A673 (cell line): ENCODE measurements around the gene ANO1. TPM values are rescaled to one million over a fixed set of nuclear protein-coding genes. Genes with fewer than 3 reads are reported as not detected.

Experiments used
- Bru-seq: library from RNA; stranded (reverse); fragments of 400-500 nt; gene quantifications from one replicate; lab custom pipeline; 2021; lab: Mats Ljungman, UMichigan
- BruChase-seq, 2 experiments: library from RNA; stranded (reverse); fragments of 400-500 nt; gene quantifications; one replicate each; lab custom pipeline; 2021; lab: Mats Ljungman, UMichigan
- BruUV-seq: library from RNA; stranded (reverse); fragments of 400-500 nt; replicated peaks from 2 replicates; lab custom pipeline; 2021; lab: Mats Ljungman, UMichigan
- CTCF ChIA-PET: fragments of 300-600 bp; sonication (Branson Sonifier 250); formaldehyde crosslinking; loops from one replicate; lab custom pipeline; 2022; ENCODE audit warnings: antibody characterized with exemption; lab: Charles Lee
- POLR2A ChIA-PET: fragments of 300-600 bp; sonication (Branson Sonifier 250); formaldehyde crosslinking; loops from one replicate; lab custom pipeline; 2022; ENCODE audit warnings: antibody characterized with exemption; ENCODE audit not compliant: low non-redundant PET; lab: Charles Lee
- DNase-seq: peaks from one replicate; pipeline ENCODE4 v3.0.0-alpha.2; 2015; ENCODE audit warnings: low spot score
- H3K27ac ChIP-seq: fragments of 200-600 bp; sonication (generic); 2 replicates; pipeline ENCODE4 v1.5.1; 2016; ENCODE audit warnings: mixed run types, low read depth, mild to moderate bottlenecking, mixed read lengths, antibody characterized with exemption, low read length; ENCODE audit not compliant: poor library complexity, severe bottlenecking
- H3K27me3 ChIP-seq: fragments of 200-600 bp; sonication (generic); replicated peaks from 2 replicates; pipeline ENCODE4 v1.6.1; 2017; ENCODE audit warnings: mixed run types, low read depth, mild to moderate bottlenecking, mixed read lengths, antibody characterized with exemption, low read length; ENCODE audit not compliant: insufficient read depth, poor library complexity
- H3K36me3 ChIP-seq: fragments of 200-600 bp; sonication (generic); 2 replicates; pipeline ENCODE4 v1.6.1; 2016; ENCODE audit warnings: mixed run types, mild to moderate bottlenecking, mixed read lengths, antibody characterized with exemption, low read length; ENCODE audit not compliant: insufficient read depth, poor library complexity, severe bottlenecking
- H3K4me1 ChIP-seq: fragments of 200-600 bp; sonication (generic); 2 replicates; pipeline ENCODE4 v1.6.1; 2017; ENCODE audit warnings: mixed run types, mild to moderate bottlenecking, mixed read lengths, antibody characterized with exemption, low read length; ENCODE audit not compliant: insufficient read depth, poor library complexity, severe bottlenecking
- H3K4me3 ChIP-seq: fragments of 200-600 bp; sonication (generic); 2 replicates; pipeline ENCODE4 v1.5.1; 2016; ENCODE audit warnings: low read depth, mixed run types, mild to moderate bottlenecking, mixed read lengths, low read length; ENCODE audit not compliant: poor library complexity, severe bottlenecking
- H3K9me3 ChIP-seq: fragments of 200-600 bp; sonication (generic); 2 replicates; pipeline ENCODE4 v1.6.1; 2016; ENCODE audit warnings: mixed run types, low read depth, mild to moderate bottlenecking, mixed read lengths, antibody characterized with exemption, low read length; ENCODE audit not compliant: poor library complexity, severe bottlenecking
- EZH2 ChIP-seq: fragments of 200-600 bp; sonication (generic); IDR thresholded peaks from 2 replicates; pipeline ENCODE4 v1.6.1; 2017; ENCODE audit warnings: borderline replicate concordance, low read depth, mild to moderate bottlenecking, mixed read lengths, antibody characterized with exemption, low read length; ENCODE audit not compliant: poor library complexity, severe bottlenecking
- intact Hi-C: fragments of 100-400 bp; cut with micrococcal nuclease; formaldehyde crosslinking; loops from one replicate; pipeline ENCODE4 v1.10.0; 2022; ENCODE audit not compliant: unreplicated experiment
- long read RNA-seq: library from polyadenylated mRNA; stranded (forward); transcript quantifications from one replicate; pipeline ENCODE4 v2.0.0, GENCODE V29; 2022
- total RNA-seq: library from RNA; stranded (reverse); gene quantifications from 2 replicates; pipeline ENCODE4 v1.2.3, GENCODE V29; 2021
- TF ChIP-seq, protein P1 (sequence below): fragments of 300-800, 200-600 bp; sonication (generic); conservative IDR thresholded peaks from 2 replicates; pipeline ENCODE4 v1.5.1; 2017; ENCODE audit warnings: low read depth, mild to moderate bottlenecking, antibody characterized with exemption, low read length, moderate library complexity, mixed read lengths

ANO1 gene
- total RNA-seq = 0.59 and 0.90 TPM in 2 replicates
- Bru-seq, nascent RNA = percentile 5 among the genes with signal in this experiment
- BruChase-seq, experiment 1, labeled RNA remaining after a 2-hour chase = percentile 3 among the genes with signal in this experiment
- BruChase-seq, experiment 2, labeled RNA remaining after a 6-hour chase = percentile 7 among the genes with signal in this experiment
- long read RNA-seq = 0 reads

DNA sequence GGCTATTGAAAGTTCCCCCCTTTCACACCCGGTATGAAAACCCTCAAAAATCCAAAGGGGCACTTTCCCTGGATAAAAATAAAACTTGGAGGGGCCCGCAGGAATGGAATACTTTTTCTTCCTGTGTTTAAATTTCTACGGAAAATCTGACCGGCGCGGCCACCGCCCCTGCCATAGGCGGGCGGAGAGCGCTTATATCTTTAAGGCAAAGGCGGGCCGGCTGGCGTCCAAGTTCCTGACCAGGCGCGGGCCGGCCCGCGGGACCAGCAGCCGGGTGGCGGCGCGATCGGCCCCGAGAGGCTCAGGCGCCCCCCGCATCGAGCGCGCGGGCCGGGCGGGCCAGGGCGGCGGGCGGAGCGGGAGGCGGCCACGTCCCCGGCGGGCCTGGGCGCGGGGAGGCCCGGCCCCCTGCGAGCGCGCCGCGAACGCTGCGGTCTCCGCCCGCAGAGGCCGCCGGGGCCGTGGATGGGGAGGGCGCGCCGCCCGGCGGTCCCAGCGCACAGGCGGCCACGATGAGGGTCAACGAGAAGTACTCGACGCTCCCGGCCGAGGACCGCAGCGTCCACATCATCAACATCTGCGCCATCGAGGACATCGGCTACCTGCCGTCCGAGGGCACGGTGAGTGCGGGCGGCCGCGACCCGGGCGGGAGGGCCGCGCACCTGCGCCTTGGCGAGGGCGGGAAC lies at the start of gene ANO1:
ANO1 (plus strand) TSS at position 223 of the 686 bp plus-strand sequence; CDS start at position 513, 290 bp downstream.
- no peak for DNase-seq
- peaks cover 5% of the 10 kb centered on the region for H3K4me1 ChIP-seq
- BruUV-seq = no TSS peak
- ChIA-PET CTCF (interaction anchor here (0.6 kb wide), 1 partner anchor 183 kb away, joined by 4 read pairs; no protein-coding TSS in a partner anchor), POLR2A (no interaction called here)
- H3K27me3 ChIP-seq = peaks cover 75% of the 10 kb centered on the region
- TF ChIP-seq EZH2 = peak; percentile 91
- TF ChIP-seq, protein P1, sequence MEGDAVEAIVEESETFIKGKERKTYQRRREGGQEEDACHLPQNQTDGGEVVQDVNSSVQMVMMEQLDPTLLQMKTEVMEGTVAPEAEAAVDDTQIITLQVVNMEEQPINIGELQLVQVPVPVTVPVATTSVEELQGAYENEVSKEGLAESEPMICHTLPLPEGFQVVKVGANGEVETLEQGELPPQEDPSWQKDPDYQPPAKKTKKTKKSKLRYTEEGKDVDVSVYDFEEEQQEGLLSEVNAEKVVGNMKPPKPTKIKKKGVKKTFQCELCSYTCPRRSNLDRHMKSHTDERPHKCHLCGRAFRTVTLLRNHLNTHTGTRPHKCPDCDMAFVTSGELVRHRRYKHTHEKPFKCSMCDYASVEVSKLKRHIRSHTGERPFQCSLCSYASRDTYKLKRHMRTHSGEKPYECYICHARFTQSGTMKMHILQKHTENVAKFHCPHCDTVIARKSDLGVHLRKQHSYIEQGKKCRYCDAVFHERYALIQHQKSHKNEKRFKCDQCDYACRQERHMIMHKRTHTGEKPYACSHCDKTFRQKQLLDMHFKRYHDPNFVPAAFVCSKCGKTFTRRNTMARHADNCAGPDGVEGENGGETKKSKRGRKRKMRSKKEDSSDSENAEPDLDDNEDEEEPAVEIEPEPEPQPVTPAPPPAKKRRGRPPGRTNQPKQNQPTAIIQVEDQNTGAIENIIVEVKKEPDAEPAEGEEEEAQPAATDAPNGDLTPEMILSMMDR = no peak
- peak within 1 kb of the TSS; percentile 15 for H3K4me3 ChIP-seq
- H3K27ac ChIP-seq = no peak within 1 kb of the TSS
- intact Hi-C loops = no loop called here
- H3K9me3 ChIP-seq = no peaks in the 10 kb centered on the region
- H3K36me3 ChIP-seq = no peaks in the 10 kb centered on the region

DNA sequence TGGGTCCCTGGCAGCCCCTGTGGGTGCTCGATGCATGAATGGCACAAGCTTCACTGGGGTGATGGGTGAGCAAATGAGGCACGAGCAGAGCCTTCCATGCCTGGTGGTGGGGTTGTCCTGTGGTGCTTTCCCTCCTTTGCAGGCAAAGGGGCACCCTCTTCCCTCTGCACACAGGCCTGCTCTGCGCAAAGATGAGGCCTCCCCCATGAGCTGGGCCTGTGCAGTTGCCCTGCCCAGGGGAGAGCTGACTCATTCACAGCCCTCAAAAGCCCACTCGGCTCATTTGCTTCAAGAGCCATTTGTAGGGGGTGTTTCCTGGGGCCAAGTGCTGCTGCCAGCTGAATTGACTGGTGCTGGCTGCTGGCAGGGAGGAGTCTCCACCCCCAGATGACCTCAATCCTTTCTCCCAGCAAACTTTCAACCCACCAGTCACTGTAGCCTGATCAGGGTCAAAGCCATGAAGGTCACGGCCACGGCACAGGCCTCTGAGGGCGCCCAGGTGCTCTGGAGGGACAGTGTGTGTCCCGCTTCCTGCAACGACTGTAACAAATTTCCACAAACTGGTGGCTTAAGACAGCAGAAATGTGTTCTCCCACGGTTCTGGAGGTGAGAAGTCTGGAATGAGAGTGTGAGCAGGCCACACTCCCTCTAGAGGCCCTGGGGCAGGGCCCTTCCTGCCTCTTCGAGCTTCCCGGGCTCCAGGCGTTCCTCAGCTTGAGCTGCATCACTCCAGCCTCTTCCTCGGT lies 48.8 kb upstream of the ANO1 start:
- H3K4me3 ChIP-seq = no peak overlapping the region
- DNase-seq = no peak
- H3K27me3 ChIP-seq = peaks cover 5% of the 10 kb centered on the region
- BruUV-seq = no TSS peak
- no peaks in the 10 kb centered on the region for H3K4me1 ChIP-seq
- POLR2A ChIA-PET = no interaction called here
- H3K36me3 ChIP-seq = no peaks in the 10 kb centered on the region
- H3K27ac ChIP-seq = no peak overlapping the region
- no peak for TF ChIP-seq EZH2
- TF ChIP-seq, protein P1 = no peak
- no peaks in the 10 kb centered on the region for H3K9me3 ChIP-seq
- CTCF ChIA-PET = no interaction called here
- intact Hi-C loops = no loop called here

DNA sequence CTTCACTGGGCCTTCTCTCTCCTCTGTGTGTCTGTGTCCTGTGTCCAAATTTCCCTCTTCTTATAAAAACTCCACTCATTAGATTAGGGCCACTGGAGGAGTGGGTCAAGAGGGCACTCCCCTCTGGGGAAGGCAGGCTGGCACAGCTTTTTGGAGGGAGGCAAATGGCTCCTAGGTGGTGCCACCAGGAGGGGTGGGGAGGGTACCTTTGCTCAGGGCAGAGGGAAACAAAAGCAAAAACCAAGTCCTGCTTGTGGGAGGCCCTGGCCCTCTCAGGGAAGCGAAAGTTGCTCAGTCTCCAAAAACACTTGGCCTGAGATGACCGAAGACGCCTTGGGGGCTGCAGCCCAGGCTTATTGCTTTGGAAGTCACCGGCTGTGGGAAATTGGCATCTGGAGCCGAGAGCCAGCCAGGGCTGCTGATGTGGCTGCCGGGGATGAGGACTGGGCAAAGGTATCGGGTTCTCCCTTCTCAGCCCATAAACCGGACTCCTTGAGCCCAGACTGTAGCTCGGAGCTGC lies 48.2 kb upstream of the ANO1 start:
- no peak for TF ChIP-seq EZH2
- TF ChIP-seq, protein P1 = no peak
- no peaks in the 10 kb centered on the region for H3K36me3 ChIP-seq
- H3K27me3 ChIP-seq = peaks cover 5% of the 10 kb centered on the region
- ChIA-PET POLR2A (no interaction called here), CTCF (no interaction called here)
- no peaks in the 10 kb centered on the region for H3K9me3 ChIP-seq
- no peak for DNase-seq
- no peak overlapping the region for H3K4me3 ChIP-seq
- no peak overlapping the region for H3K27ac ChIP-seq
- BruUV-seq = no TSS peak
- H3K4me1 ChIP-seq = no peaks in the 10 kb centered on the region
- intact Hi-C loops = no loop called here
